Measurements from ENCODE around the gene SMG7.

GRCh38 chr1:183438060-183438459 is 34.2 kb upstream of the SMG7 start:
- no peak for TF ChIP-seq MAX (IDR thresholded peaks at IDR 0.05; ENCODE audit: low read depth, low read length)
- TF ChIP-seq CTCF (IDR thresholded peaks at IDR 0.05; ENCODE audit: low read depth, low read length) = no peak
- TF ChIP-seq POLR2A (IDR thresholded peaks at IDR 0.05; ENCODE audit: extremely low read depth, insufficient read length) = no peak
- no peak for TF ChIP-seq MYC (IDR thresholded peaks at IDR 0.05; ENCODE audit: low read depth, low read length)

Measured in NB4 (cell line).